Heart right ventricle (tissue), 16 donors: ENCODE results near the gene PGRMC1. TPM values are rescaled to one million over a fixed set of nuclear protein-coding genes. Genes with fewer than 3 reads are reported as not detected.

ENCODE experiments used
- ATAC-seq, 8 donors: fragments of 200-7000 bp; cut with Tn5 transposase; one replicate each; pipeline ENCODE4 v1.9.1; 2020; ENCODE audit warnings: mild to moderate bottlenecking in 8 of 8, moderate library complexity in 8 of 8, moderate number of reproducible peaks in 1 of 8
- DNase-seq, 2 donors: peaks; one replicate each; pipeline ENCODE4 v3.0.0-alpha.2; 2020
- H3K27ac ChIP-seq, 10 donors: fragments of 200-600 bp; sonication (generic) in 2 of 10; one replicate each; pipeline versions ENCODE4 v1.5.0 to v1.8.0; 2020 to 2022; ENCODE audit warnings: mild to moderate bottlenecking in 3 of 10
- H3K27me3 ChIP-seq, 7 donors: fragments of 200-600 bp; one replicate each; pipeline ENCODE4 v1.8.0; 2021 to 2022; ENCODE audit warnings: mild to moderate bottlenecking in 2 of 7
- H3K36me3 ChIP-seq, 9 donors: fragments of 200-600 bp; sonication (generic) in 1 of 9; one replicate each; pipeline versions ENCODE4 v1.5.0 to v1.8.0; 2020 to 2022; ENCODE audit warnings: mild to moderate bottlenecking in 2 of 9
- H3K4me1 ChIP-seq, 9 donors: fragments of 200-600 bp; sonication (generic) in 1 of 9; one replicate each; pipeline versions ENCODE4 v1.5.0 to v1.8.0; 2020 to 2022; ENCODE audit warnings: mild to moderate bottlenecking in 4 of 9
- H3K4me3 ChIP-seq, 10 donors: fragments of 200-600 bp; sonication (generic) in 2 of 10; one replicate each; pipeline versions ENCODE4 v1.5.0 to v1.8.0; 2020 to 2022; ENCODE audit warnings: mild to moderate bottlenecking in 7 of 10, moderate library complexity in 2 of 10
- H3K9me3 ChIP-seq, 11 donors: fragments of 200-600 bp in 10 of 11; sonication (generic) in 2 of 11; one replicate each; pipeline versions ENCODE4 v1.5.0 to v1.8.0; 2013 to 2022; ENCODE audit warnings: mild to moderate bottlenecking in 2 of 11, control low read depth in 1 of 11, moderate library complexity in 1 of 11
- CTCF ChIP-seq, 9 donors: fragments of 200-600 bp; sonication (generic) in 2 of 9; IDR thresholded peaks; one replicate each; pipeline versions ENCODE4 v1.5.0 to v1.8.0; 2021 to 2022; ENCODE audit warnings: antibody characterized with exemption in 9 of 9, mild to moderate bottlenecking in 5 of 9, moderate library complexity in 1 of 9
- WGBS, 2 donors: extraction: QIAGEN DNeasy Blood & Tissue Kit; methylation state at CpG; one replicate each; pipeline ENCODE4 v1.1.7; 2013; ENCODE audit warnings: inconsistent platforms in 1 of 2; 5-methylcytosine and 5-hydroxymethylcytosine counted together
- intact Hi-C, 10 donors: fragments of 100-400 bp; cut with DNase I; formaldehyde crosslinking; loops; one replicate each; pipeline versions ENCODE4 v1.11.1 to v1.14.2; 2022
- polyA plus RNA-seq, 2 donors: library from polyadenylated mRNA; stranded (reverse); fragments of 200-250 nt; gene quantifications; one replicate each; pipeline ENCODE4 v1.2.3, GENCODE V29; 2013
- total RNA-seq, 10 donors: library from RNA; stranded (reverse); fragmentation: NEBNext Ultra II Directional in 3 of 10; extraction: Animal tissue kit (Norgen Biotek cat#: 25700) in 3 of 10; gene quantifications; one replicate each; pipeline versions ENCODE4 v1.2.1 to v1.2.4, GENCODE V29; 2021 to 2023
- donor health status: Arrhythmogenic right ventricular cardiomyopathy.
- donor health status: ischemic (EF 13 %, LVEDD 7.1; RV severe dilation, severe dysfunction).
- donor health status: healthy with polysubstance abuse.
- donor health status: DM: no; HTN: yes; CAD: no.
- donor health status: DM: no; HTN: no; CAD: no.
- donor health status: ischemic (EF 25% LVEDD 6.9; RV normal size, moderate dysfunction).
- donor health status: ischemic (EF 25% LVEDD 5.7; RV mildly dilated, moderate dysfunction).
- donor health status: healthy.
- donor health status: DM: yes; HTN: yes; CAD: no.
- donor health status: Ischemic cardiomyopathy.
- donor health status: ischemic (EF 35%, LVEDD 5.7; RV mildly dilated, moderate dysfunction).
- donor health status: nonischemic (EF 11% LVEDD 7.7; RV severe dilation, severe dysfunction).
- donor health status: DM: yes; HTN: yes; CAD: no.
- donor health status: PGD.
- donor health status: ischemic (EF 29% LVEDD 5.4; RV normal size, mild dysfunction).
- donor health status: nonischemic (EF 23%, LVEDD 6.1; RV moderate dilation, normal function).

Gene PGRMC1
- total and polyA plus RNA-seq, 12 donors, result 11.5 to 33.1 (median 15.4) TPM

- intact Hi-C loops, result no loop called here
- Histone ChIP-seq H3K9me3 (no peaks in the 10 kb centered on the region), H3K27ac (no peak overlapping the region), H3K4me3 (no peak overlapping the region), H3K27me3 (peaks cover 0 to 51% (median 0%) of the 10 kb centered on the region in 7 donors), H3K4me1 (peaks cover 0 to 7% (median 0%) of the 10 kb centered on the region in 9 donors), H3K36me3 (no peaks in the 10 kb centered on the region)
- DNase-seq (no peak), ATAC-seq (no peak)
- WGBS, 2 donors, result 95 to 100% methylated on average over 1 of the region's 1 CpG
- TF ChIP-seq CTCF (IDR thresholded peaks at IDR 0.05), result no peak
These were observed 4.1 kb upstream of the PGRMC1 start for GRCh38 chrX:119231936-119232445.

GRCh38 chrX:119235051-119235511 lies 1.0 kb upstream of the PGRMC1 start:
- intact Hi-C loops, result no loop called here
- peak; percentile 7 to 9 for DNase-seq
- peak in 4 of 8 donors; percentile 20 to 37 (median 24) for ATAC-seq

GRCh38 chrX:119236623-119237561 lies 807 bp downstream of the PGRMC1 start:
- WGBS, 2 donors, result 1% methylated on average over 39 to 43 of the region's 58 CpGs

More at GRCh38 chrX:119235051-119235511, 1.0 kb upstream of the PGRMC1 start:
- Histone ChIP-seq H3K36me3 (no peaks in the 10 kb centered on the region), H3K4me1 (peaks cover 0 to 23% (median 0%) of the 10 kb centered on the region in 9 donors), H3K4me3 (peak overlapping the region in 4 of 10 donors; percentile 72 to 85 (median 81)), H3K9me3 (no peaks in the 10 kb centered on the region), H3K27ac (peak overlapping the region in 8 of 10 donors; percentile 65 to 91 (median 85)), H3K27me3 (peaks cover 0 to 34% (median 0%) of the 10 kb centered on the region in 7 donors)
- TF ChIP-seq CTCF (IDR thresholded peaks at IDR 0.05), result no peak
- WGBS, 2 donors, result 46 to 52% methylated on average over 8 of the region's 8 CpGs

More at GRCh38 chrX:119236623-119237561, 807 bp downstream of the PGRMC1 start:
- DNase-seq, result peak; percentile 5 to 25
- Histone ChIP-seq H3K36me3 (peaks cover 0 to 16% (median 0%) of the 10 kb centered on the region in 9 donors), H3K27me3 (peaks cover 0 to 34% (median 0%) of the 10 kb centered on the region in 7 donors), H3K4me3 (peak overlapping the region; percentile 58 to 85 (median 74)), H3K4me1 (peaks cover 0 to 23% (median 0%) of the 10 kb centered on the region in 9 donors), H3K27ac (peak overlapping the region; percentile 54 to 91 (median 81)), H3K9me3 (no peaks in the 10 kb centered on the region)
- ATAC-seq, result peak; percentile 44 to 75 (median 52)
- intact Hi-C loops, result no loop called here
- TF ChIP-seq CTCF (IDR thresholded peaks at IDR 0.05), result no peak
